GM21528 (cell line): ENCODE results near the gene VSX1.

Experiments used
- ATAC-seq: cut with Tn5 transposase; IDR thresholded peaks from one replicate; pipeline ENCODE4 v1.9.1; 2021; ENCODE audit warnings: mild to moderate bottlenecking, moderate library complexity; ENCODE audit not compliant: unreplicated experiment, low FRiP score

VSX1 gene

DNA sequence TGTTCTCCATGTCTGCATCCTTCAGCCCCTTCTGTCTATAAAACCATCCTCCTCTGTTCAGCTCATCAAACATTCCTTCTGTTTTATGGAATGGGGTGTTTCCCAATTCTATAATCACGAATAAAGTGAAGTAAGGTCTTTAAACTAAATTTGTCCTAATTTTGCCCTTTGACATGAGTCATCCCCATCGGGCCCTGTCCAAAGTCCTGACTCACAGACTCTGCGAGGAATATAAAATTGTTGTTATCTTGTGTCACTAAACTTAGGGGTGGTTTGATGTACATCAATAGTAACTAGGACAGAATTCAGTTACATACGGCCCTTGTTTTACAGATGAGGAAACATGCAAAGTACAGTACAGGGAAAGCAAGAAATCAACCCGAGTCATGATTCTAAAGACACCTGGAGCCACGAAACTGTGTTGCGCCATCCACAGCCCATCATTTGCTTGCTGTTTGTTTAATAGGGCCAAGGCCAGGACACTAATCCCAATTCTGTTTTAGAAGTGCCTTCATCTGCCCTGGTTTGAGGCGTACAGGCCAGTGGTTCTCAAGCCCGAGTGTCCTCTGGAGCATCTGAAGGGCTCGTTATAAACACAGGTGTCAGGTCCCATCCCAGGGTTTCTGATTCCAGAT is 26.8 kb downstream of the VSX1 start:
- ATAC-seq: no peak

DNA sequence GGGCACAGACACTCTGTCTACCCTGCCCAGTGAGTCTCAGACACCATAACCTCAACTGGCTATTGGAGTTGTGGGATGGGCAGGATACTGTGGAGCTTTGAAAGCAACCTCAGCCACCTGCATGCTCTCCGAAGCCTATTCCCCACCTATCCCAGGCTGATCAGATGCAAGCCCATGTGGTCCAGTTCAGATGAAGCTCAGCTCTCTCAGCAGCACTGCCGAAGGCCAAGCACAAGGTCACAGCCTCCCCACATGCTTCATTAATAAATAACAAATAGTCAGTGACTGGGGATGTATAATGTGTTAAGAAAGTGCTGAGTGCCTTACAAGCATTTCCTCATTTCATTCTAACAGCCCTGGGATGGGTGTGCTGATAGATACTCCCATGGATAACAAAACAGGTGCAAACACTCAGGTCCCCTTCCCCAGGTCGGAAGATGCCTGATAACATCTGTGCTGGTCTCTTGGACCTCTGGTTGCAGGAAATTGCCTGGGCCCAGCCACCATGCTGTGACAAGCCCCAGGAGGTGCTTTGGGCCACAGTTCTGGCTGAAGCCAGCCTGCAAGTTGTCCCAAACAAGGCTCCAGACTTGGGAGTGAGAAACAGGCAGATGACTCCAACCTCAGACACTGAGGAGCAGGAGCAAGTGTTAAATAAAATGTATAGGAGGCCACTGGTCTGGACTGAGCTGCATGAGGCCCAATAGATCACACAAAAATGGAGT is 27.7 kb downstream of the VSX1 start:
- no peak for ATAC-seq

DNA sequence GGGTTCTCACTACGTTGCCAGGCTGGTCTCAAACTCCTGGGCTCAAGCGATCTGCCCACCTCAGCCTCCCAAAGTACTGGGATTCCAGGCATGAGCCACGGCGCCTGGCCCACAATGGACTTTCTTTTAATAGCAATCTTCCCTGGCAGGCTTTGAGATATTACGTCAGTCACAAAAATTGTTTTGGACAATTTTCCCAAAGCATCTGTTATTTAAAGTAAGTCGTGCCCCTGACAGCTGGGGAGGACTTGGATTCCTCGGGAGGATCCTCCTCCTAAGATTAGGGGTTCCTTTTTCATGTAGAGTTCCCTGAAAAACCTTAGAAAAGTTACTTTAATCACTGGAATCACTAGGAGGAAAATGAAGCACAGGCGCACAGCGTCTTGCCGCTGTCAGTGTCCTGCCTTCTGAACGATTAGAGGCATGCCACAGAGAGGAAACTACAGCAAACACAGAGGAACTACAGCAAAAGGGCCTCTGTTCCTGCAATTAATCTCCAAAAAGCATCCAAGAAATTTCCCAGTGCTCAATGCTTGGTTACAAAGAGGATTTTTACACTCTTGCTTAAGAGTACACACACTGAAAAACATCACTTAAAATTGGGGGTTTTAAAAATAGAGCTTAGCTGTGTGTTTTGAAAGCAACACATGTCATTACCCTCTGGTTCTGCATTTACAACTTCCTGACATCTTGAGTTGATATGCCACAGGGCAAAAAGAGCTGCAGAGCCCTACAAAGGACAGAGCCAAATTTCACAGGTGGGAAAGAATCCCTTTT is 28.5 kb downstream of the VSX1 start:
- ATAC-seq: no peak

DNA sequence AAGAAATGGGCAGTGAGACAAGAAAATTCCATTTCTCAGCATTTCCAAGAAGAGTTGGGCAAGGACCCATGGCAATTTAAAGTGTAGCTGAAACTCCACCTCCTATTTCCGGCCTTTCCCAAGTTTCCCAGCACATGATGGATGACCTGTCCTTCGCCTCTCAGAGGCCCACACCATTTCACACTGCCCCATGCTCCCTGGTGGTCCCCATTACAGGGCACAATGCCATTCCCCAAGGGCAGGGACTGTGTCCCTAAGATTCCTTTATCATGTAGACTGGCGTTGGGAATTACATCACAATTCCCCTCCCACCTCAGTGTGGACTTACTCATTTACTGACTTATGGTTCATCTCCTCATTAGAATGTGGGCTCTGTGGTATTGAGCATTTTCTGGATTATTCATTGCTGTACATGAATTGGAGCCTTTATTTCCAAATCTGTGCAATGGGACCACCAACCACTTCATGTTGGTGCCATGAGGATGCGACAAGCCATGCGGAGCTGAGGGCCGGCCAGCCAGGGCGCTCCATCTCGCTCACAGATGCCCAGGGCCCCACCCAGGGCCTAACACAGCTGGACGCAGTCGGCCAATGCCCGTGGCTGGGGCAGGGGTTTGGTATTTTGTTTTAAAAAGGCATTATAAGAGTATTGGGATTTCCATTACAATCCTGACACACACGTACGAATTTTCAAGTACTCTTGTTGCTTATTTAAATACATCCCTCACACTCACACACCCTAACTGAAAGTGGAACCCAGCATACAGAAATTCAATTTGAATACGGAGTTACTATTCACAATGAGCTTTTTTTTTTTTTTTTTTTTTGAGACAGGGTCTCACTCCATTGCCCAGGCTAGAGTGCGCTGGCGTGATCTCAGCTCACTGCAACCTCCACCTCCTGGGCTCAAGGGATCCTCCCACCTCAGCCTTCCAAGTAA is 29.4 kb downstream of the VSX1 start:
- ATAC-seq: no peak

DNA sequence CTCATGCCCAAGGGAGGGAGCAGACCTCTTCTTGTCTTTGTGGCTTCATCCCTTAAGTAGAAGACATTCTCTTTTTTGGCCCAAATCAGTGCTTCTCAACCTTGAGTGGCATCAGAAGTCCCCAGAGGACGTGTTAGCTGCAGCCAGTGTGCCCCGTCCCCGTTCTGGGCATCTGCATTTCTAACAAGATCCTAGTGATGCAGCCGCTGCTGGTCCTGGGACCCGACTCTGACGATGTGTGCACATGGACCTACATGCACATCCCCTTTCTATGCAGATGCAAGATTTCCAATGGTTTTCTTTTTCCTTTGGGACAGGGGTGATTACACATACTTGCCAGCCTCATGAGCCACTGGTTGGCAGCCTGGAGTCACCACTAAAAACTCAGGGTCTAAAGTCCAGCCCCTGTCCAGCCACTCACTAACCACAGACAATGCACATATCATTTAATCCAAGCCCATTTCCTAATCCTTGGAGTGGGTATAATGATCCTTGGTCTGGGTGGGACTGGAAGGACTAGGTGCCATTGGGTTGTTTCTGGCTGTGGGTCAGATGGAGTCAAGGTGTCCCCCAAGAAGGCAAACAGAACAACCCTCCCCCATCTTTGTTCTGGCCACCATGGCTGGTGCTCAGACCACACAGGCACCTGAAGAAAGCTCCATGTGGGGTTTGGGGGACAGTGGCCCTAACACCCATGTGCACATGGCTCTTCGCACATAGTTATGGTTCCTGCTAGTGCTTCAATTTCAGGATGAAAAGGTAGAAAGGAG is 30.4 kb downstream of the VSX1 start:
- no peak for ATAC-seq

DNA sequence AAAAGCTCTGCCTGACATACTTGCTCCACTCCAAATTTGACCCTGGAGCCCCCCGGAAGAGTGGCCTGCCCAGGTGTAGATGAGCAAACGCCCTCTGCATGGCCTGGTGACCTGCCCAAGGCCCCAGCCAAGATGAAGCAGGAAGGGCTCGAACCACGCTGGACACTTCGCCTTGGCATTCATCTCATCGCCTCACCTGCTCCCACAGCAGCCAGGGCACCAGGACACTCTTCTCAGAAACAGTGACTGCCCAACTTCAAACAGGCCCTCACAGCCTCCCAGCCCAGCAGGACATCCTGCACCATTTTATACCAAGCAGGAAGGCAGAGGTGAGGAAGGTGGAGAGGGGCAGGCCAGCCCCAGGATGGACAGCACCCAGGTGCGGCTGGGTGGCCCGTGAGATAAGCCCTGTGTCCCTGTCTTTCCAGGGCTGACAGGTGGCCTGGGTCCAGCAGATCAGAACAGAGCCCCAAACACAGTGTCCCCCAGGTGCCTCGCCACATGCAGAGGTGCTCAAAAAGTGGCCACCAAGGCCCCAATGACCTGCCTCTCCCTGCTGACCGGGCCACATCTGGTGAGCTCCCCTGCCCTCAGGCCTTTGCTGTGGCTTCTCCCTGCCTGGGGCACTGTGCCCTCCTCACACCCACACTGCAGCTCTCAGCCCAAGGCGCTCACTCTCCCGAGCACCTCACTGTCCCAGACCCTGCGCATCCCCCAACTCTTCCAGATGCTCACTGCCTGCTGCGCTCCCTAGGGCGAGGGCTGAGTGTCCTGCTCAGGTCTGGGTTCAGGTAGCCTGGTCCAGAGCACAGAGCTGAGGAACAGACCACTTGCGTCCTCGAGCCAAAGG is 31.2 kb downstream of the VSX1 start:
- no peak for ATAC-seq

DNA sequence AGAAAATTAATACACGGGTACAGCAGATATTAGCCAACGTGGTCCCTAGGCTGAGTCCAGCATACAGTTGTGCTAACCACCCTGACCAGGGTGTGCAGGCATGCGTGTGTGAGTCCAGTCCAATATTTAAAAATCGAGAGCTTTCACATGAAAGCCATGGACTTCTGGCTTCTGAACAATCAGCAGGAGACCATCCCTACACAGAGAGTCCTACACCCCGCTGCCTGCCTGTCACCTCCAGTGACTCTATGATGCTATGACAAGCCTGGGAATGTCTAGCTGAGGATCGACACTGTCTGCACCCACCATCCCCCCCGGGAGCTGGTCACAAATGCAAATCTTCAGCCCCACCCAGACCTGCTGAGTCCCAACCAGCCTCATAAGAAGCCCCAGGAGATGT is 31.9 kb downstream of the VSX1 start:
- no peak for ATAC-seq

DNA sequence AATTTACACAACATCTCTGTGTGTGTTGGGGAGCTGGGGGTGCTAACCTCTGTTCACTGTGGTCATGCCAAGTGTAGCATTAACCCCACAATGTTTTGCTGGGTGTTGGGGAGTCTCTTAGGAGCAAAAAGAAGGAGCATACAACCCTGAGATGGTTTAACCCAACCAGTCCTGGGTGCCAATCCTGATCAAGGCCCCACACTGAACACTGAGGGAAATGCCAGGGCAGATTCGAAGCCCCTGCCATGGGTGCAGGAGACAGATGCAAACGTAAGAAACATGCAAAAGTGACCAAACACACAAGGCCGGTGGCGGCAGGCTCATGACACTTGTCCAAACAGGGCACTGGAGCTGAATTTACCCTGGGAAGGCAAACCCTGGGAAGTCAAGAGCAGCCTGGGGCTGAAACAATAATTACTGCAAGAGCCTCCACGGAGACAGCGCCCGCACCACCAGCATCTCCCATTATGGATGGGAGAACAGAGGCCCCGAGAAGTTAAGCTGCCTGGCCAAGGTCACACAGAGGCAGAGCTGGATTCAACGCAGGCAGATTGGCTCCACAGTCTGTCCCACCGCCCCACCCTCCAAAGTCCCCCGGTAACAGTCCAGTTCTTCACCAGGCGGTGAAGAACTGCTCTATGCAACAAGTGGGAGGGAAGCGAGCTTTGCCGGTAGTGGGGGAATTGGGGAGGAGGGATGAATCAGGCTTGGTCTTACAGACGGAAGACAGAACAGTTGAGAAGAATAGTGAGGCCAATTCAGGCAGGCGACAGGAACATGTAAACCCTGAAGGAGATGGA is 32.5 kb downstream of the VSX1 start:
- ATAC-seq: no peak

DNA sequence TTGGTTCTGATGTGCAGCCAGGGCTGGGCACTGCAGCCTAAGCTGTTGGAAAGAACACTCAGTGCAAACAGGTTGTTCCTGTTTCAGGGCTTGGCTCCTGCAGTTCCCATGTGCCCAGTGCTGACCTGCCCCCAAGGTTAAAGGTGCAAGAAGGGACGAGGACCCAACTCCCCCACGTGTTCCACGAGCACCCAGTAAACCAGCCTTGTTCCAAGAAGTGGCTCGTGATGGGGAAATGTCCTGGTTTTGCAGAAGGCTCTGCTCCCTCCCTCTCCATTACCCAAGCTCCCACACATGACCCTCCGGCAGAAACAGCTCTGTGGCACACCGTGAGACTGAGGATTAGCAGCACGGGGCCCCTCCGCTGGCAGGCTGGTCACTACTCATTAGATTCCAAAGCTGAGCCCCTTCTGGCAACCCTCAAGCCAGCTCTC is 33.4 kb downstream of the VSX1 start:
- no peak for ATAC-seq

DNA sequence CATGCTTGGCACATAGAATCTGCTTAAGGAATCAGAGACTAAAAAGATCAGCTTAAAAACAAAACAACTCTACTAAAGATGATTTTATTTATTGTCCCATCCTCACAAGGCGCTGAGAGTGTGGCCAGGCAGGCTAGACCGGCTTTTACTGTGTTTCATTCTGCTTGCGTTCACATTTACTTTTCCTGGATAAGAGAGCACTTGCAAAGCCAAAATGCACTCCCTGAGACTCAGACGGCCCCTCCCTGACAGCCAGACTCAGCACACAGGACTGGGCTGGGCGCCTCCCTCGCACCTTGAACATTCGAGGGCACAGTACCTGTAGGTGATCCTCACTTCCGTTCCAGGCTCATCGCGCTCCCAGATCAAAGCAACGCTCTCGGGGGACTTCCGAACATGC is 34.2 kb downstream of the VSX1 start:
- ATAC-seq: no peak

DNA sequence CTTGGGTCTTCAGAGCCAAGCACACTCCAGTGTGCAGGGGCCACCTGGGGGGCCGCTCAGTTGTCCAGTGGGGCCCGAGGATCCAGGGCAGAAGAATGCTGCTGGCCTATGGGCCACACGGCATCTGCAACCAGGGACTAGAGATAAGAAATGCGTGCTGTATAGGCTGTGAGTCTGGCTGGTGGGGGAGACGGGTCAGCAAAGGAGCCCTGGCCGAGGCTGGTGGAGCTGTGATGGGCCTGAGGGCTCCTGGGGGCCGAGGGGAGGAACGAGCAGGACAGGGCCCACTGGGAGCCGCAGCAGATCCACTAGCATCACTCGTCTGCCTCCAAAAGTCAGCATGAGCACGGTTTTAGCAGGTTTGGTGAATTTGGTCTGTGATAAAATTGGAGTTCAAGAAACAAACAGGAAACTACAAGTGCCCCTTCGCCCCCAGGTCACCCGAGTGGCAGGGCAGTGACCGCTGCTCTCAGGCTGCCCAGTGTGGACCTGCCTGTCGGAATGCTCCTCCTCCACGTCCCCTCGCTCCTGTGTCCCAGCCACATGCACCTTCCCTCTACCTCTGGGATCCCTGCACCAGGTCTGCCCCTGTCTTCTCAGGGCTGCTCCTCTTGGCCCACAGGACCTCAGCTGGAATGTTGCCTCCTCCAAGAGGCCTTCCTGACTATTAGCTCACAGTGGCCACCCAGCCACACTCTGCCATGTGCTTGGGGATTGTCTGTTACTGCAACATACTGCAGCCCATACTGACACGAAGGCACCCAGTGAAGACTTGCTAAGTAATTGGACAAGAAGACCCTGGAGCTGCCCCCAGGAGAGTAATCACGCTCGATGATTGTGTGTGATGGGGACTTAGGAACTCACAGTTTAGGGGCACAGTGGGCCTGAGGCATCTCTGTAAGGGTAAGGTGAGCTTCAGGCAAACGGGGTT is 34.9 kb downstream of the VSX1 start:
- no peak for ATAC-seq

DNA sequence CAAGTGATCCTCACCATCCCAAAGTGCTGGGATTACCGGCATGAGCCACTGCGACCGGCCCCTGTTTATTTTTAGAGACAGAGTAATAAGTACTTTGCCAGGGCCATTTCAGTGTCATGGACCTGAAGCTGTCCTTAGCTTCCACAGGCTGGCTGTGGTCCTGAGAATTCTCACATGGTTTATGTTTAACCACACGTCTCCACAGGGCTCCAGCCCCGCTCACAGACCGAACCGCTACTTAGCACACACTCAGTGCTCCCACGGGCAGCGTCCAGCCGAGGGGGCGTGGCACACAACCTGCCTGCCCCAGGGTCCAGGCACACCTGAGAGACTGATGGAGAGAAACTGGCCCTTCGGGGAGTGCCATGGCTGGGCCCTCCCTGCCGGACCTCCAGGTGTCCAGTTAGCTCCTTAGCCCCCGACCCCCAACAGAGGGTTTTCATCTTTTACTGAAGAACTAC is 35.7 kb downstream of the VSX1 start:
- ATAC-seq: no peak

DNA sequence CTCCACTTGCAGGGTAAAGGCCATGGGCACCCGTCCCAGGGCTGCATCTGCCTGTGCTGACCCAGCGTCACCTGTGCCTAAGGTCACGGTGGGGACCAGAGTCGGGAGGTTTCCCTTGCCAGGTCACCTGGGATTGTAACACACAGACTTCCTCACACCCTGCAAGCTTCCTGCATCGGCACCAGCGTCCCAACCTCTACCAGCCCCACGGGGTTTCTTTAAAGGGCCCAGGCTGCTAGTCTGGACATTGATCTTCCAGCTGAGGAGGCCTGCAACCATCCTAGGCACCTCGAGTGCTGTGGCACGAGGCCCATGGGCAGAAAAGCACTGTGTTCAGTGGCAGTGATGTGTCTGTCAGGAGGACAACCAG is 36.6 kb downstream of the VSX1 start:
- no peak for ATAC-seq

DNA sequence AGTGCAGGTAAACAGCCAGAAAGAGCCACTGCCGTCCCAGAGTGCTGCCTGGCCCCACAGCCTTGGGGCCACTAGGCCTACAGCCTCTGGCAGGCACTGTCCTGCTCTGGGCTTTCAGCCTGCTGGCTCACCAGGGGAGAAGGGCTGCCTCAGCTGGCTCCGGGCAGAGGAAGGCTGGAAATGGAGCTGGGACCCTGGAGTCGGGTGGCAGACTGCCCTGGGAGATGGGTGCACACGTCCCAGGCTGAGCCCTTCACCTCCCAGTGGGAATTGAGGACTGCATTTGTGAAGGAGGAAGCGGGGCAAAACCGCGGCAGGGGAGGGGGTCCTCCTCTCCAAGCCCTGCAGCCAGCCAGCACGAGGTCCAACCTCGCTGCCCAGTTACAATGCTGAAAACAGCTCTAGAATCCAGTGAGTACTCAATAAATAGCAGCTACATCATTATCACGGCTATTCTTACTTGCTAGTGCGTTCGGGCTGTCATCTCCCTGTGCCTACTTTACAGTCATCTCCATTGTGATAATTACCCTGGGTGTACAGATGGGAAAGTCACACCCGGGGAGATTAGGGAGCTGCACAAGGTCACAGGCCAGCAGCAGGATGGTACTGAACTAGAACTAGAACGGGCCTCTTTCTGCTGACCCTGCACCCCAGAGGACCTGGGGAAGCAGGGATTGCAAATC is 37.1 kb downstream of the VSX1 start:
- no peak for ATAC-seq

DNA sequence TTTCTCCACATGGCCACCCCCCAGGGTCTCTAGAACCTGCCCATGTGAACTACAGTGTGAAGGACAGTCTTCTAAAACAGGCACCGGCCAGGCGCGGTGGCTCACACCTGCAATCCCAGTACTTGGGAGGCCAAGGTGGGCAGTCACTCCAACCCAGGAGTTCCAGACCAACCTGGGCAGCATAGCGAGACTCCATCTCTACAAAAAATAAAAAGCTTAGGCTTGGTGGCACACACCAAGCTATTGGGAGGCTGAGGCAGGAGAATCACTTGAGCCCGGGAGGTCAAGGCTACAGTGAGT is 37.7 kb downstream of the VSX1 start:
- ATAC-seq: no peak

DNA sequence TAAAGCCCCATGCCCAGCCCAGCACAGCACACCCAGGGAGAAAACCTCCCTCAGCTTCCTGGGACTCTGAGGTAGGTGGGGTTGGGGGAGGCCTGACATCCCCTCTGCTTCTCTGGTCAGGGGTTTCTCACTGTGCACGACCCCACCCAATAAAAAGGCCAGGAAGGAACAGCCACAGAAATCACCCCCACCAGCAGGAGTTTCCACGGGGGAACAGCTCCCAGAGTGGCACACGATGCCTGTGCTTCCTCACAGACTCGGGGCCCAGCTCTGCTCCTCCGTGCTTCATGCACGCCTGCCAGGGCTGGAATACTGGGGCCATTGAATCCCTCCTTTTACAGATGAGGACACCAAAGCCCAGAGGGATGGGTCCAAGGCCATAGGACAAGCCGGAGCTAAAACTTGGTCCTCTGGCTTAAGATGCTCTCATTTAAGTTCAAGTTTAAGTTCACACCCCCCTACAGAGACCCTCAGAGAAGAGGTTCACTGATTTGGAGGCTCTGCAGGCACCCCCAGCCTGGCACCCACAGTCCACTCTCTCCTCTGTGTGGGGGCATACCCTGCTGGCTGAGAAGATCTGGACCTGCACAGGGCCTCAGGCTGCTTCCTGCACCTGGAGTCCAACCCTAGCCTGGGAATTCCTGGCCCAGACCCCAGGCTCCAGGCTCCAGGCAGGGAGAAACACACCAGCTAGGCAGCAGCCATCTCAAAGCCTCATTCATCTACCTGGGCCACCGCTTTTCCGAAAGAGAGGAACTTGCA is 38.3 kb downstream of the VSX1 start:
- no peak for ATAC-seq
